Activated CD4-positive, alpha-beta T cell treated with anti-CD3 and anti-CD28 coated beads, Interleukin-2, amount 50 U/mL, for 1 hour (primary cell): ENCODE results near the gene ACD.
A peak's percentile ranks its signal among the peaks of the same experiment; 100 is the strongest.

Source experiments
- DNase-seq: peaks from one replicate; pipeline ENCODE4 v3.0.0-alpha.2; 2020

Gene ACD

DNA sequence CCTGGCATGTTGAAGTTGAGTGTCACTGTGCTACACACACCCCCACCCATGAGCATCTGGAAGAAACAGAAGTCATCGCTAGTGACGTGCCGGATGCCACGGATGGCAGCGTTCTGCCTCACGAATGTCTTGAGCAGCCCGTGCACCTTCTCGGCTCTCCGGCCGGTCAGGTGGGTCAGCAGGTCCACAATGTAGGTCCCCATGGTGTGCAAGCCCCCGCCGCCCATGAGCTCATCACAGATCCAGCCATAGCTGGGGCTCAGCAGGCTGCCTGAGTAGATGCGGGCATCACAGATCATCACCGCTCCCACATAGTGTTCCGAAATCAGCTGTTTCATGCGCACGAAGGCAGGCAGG, 15.5 kb upstream of the ACD start:
- DNase-seq = no peak

GRCh38 chr16:67674851-67675578, 15.0 kb upstream of the ACD start:
- DNase-seq = no peak

- no peak for DNase-seq
These were observed 13.9 kb upstream of the ACD start for GRCh38 chr16:67673712-67674580.

DNA sequence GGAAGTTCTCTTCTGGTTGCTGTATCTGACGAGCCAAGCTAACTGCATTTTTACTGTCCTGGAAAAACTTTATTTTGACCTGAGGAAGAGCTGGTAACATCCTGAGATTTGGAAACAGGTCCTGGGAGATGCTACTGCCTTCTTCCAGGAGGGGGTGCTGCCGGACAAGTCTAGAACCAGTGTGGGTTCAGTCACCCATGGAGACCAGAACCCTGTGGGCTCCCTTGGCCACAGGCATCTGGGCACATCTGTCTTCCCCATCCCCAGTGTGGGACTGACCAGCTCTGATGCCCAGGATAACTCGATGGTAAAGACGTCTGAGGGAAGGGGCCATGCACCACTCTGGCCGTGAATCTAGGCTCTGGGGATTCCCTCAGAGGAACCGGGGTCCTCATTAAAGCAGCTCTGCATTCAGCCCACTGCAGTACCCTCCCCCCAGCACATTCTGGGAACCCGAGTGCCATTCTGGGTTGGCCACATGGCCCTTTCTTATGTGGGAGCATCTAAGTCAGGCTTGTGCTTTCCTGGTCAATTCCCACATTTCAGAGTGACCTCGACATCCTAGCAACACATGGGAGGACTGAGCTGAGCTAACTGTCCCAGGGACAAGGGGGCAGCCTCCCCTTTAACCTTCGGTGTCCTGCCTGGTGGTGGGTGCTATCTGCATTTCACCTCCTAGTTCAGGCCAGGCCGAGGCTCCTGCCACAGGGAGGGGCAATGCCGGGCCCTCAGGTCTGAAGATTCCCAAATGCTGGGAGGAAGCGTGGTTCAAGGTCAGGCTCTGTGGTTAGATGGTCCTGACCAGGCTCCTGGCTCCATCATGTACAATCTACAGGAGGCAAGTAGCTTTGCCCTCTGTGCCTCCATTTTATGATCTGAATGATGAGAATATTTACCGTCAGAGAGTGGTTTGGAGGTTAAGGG, 12.9 kb upstream of the ACD start:
- peak; percentile 59 for DNase-seq

- no peak for DNase-seq
These were observed 12.2 kb upstream of the ACD start for GRCh38 chr16:67672306-67672705.

DNA sequence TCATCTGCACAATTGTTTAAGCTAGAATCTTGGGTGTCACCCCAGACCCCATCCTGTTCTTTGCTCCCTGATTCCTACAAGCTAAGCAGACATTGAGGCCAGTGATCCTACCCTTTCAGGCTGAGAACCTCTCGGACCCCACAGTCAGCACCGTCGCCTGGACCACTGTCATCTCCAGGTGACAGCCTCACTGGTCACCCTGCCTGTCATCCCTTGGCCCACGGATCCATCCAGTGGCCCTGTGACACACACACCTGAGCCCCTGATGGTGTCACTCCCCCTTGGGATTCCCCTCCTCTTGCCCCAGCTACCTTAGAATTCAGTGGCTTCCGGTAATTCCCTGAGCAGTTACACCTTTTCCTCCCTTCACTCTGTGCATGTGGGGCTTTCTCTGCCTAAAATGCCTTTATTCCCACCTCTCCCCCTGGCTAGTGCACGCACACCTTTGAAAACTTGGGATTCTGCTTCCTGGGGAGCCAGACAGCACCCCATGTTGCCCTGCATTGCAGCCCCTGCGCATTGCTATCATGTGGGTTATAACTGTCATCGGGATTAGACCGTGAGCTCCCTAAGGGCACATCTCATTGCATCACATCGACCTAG, 9.5 kb upstream of the ACD start:
- no peak for DNase-seq

GRCh38 chr16:67668495-67669157, 8.6 kb upstream of the ACD start:
- peak; percentile 36 for DNase-seq

DNA sequence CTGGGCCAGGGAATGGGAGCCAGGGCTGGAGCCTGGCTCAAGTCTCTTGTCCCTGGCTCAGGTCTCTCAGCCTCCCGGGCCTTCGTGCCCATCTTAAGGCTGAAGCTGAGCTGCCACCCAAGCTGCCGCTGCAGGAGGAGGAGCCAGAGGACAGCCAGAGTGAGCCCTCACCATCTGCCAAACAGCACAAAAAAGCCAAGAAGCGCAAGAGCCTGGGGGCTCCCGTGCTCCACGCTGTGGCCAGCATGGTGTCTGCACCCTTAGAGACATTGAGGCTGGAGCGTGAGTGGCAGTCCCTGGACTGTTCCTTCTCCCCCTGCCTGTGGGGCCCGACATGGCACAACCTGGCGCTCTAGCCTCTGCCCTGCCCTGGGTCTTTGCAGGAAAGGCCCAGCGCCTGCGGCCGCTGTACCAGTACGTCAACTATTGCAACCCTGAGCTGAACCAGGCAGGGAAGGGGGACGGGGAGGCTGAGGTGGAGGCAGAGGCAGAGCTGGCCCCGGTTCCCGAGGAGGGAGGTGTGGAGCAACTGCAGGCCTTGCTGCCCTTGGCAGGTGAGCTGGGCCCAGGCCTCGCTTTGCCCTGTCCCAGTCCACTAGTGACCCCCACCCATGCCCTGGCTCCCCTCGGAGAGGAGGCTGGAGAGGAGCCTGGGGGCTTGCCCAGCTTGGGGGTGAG, 7.9 kb upstream of the ACD start:
- peak; percentile 80 for DNase-seq

- no peak for DNase-seq
These were observed 7.4 kb upstream of the ACD start for GRCh38 chr16:67667453-67667816.

DNA sequence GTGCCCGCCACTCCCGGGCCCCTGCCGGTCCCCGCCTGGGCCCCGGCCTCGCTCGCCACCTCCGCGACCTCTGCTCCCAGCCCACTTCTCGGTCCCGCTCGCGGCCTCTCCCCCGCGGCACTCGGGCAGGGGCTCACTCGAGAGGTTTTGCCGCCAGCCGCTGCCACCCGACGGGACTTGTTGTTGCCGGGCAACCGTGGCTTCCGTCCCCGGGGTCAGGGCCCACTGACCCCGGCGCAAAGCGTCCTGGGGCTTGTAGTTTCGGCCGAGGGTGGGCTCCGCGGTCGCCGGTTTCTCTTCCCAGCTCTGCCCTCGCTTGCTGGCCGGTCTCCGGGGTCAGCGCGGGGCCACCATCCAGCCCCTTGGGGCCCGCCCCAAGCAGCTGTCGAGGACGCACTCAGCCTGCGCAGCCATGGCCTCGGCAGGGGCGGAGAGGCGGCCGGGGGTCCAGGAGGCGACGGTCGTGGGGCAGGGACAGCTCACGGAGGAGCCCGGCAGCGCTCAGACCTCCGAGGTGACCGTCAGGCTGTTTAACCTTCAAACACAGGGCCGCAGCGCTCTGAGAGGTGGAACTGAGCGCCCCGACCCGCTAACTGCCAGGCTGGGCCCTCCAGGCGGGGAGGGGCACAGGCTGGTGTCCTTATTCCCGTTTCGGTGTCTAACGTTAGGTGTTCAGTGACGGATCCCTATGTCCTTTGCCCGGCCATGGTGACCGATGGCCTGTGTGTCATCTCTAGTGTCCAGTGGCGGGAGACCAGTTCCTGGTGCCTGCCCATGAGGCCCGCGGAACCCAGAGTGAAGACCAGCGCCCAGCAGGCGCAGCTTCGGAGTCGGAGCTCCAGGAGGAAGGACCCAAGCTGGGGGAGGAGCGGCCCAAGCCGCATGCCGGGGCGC, 6.7 kb upstream of the ACD start, which contains the start of the genes C16orf86 and ENKD1:
Gene C16orf86, plus strand, starts transcription at position 256 of the 894 bp plus-strand sequence. Its CDS starts 157 bp downstream, at position 413.
Gene ENKD1, minus strand, starts transcription at position 192 of the 894 bp plus-strand sequence. CDS start 308 bp downstream, outside the sequence.
- peak; percentile 79 for DNase-seq

DNA sequence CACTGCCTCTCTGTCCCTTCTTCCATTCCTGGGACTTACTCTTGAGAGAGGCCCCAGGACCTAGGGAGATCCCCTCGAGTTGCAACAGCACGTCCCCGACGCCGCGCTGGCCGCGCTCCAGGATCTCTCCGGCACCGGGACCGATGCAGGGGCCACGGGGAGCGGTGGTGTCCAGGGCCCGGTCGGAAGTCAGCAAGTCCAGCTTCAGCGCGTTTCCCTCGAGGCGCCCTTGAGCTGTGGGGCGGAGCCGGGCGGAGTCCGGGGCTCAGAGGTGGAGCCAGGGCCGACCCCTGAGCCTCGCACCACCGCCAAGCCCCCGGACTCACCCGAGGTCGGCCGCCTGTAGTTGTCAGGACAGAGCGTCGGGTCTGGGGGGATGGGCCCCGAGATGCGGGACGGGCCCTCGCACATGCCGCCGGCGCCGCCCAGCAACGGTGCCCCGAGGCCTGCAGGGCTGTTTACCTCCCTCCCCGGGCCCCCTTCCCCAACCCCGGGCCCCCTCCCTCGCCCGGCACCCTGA, 6.0 kb upstream of the ACD start:
- no peak for DNase-seq

GRCh38 chr16:67665598-67665997, 5.5 kb upstream of the ACD start:
- DNase-seq = no peak

GRCh38 chr16:67664871-67665270, 4.8 kb upstream of the ACD start:
- no peak for DNase-seq

- DNase-seq = no peak
These were observed 4.2 kb upstream of the ACD start for GRCh38 chr16:67664258-67664657.

DNA sequence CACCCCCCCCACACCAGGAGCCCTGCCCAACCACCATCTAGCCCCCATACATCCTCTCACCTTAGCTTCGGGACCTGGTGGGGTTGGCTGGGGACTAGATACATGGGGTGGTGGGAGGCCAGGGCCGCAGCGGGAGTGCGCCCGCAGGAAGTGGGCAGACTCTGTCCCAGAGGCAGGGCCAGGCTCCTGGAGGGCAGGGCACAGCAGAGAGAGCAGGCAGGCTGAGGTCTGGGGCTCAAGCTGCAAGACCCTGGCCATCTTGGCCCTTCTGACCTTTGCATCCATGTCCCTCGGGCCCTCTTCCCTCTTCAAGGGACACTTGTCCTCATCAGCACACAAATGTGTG, 3.8 kb upstream of the ACD start:
- DNase-seq = no peak

DNA sequence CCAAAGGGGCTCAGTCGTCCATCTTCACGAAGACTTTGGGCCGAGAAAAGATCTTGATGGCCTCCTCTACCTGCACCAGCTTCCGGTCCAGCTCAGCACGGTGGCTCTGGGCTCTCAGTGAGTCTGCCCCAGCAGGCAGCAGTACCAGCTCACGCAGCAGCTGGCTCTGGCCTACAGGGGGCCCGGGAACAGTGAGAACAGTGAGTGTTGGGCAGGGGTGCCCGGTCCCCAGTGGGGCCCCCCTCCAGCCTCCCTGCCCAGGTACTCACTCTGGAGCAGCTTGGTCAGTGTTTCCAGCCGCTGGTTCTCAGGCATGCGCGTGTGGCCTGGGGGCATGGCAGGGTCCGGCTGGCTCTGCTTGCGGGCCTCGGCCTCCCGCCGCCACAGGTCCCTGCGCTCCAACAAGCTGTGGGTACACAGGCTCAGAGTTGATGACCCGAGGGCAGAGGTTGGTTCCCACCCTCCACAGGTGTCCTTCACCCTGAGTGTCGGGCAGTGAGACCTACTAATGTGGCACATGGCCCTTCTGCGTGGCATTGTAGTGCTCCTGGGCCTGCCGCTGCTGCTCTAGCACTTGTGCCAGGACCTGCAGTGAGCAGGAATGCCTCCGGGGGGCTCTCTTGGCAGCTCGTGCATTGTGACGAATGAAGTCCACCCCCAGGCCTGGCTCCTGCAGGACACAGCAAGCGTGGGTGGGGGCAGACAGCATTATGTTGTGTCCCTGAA, 3.3 kb upstream of the ACD start:
- peak; percentile 38 for DNase-seq

DNA sequence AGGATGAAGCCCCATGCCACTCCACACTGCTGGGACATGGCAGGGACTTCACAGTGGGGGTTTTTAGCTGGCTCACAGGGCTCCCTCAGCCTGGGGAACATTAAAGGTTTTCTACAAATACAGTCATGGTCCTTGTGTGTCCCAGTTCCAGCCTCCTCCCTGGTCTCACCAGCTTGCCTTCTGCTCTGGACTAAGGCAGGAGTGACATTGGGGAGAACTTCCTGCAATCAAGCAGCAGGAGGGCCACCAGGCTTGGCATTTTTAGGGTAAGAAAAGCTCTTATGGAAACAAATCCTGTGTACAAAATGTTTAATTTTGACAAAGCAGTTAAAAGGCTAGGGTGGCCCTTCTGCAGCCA, 2.6 kb upstream of the ACD start:
- no peak for DNase-seq

DNA sequence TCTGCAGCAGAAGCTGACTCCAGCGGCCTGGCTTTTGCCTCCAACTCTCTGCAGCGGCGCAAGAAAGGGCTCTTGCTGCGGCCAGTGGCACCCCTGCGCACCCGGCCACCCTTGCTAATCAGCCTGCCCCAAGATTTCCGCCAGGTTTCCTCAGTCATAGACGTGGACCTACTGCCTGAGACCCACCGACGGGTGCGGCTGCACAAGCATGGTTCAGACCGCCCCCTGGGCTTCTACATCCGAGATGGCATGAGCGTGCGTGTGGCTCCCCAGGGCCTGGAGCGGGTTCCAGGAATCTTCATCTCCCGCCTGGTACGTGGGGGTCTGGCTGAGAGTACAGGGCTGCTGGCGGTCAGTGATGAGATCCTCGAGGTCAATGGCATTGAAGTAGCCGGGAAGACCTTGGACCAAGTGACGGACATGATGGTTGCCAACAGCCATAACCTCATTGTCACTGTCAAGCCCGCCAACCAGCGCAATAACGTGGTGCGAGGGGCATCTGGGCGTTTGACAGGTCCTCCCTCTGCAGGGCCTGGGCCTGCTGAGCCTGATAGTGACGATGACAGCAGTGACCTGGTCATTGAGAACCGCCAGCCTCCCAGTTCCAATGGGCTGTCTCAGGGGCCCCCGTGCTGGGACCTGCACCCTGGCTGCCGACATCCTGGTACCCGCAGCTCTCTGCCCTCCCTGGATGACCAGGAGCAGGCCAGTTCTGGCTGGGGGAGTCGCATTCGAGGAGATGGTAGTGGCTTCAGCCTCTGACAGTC, 2.0 kb upstream of the ACD start:
- DNase-seq = no peak
